Astrocyte of the hippocampus (primary cell): ENCODE data around the gene ATG16L2.
"Not testable (repeated sequence)": the region's sequence is repeated elsewhere in the genome, so short reads cannot be mapped to it uniquely, and the experiment has no call there.

Source experiments
- DNase-seq: peaks from one replicate; pipeline ENCODE4 v3.0.0; 2011; ENCODE audit warnings: low read depth, low spot score

The ATG16L2 gene

DNA sequence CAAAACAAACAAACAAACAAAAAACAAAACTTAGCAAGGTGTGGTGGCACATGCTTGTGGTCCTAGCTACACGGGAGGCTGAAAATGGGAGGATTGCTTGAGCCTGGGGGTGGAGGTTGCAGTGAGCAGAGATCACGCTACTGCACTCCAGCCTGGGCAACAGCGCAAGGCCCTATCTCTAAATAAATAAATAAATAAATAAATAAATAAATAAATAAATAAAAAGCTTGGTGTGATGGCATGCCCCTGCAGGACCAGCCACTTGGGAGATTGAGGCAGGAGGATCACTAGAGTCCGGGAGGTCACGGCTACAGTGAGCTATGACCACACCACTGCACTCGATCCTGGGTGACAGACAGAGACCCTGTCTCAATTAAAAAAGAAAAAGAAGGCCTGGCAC lies 11.4 kb upstream of the ATG16L2 start:
- DNase-seq: no peak

DNA sequence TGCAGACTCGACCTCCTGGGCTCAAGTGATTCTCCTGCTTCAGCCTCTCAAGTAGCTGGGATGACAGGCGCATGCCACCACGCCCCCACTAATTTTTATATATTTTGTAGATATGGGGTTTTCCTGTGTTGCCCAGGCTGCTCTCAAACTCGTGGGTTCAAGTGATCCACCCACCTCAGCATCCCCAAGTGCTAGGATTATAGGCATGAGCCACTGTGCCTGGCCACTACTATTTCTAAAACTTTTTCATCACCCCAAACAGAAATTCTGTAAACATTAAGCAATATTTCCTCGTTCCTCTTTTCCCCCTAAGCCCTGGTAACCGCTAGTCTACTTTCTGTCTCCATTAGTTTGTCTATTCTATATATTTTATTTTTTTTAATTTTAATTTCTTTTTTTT lies 9.0 kb upstream of the ATG16L2 start:
- no peak for DNase-seq

DNA sequence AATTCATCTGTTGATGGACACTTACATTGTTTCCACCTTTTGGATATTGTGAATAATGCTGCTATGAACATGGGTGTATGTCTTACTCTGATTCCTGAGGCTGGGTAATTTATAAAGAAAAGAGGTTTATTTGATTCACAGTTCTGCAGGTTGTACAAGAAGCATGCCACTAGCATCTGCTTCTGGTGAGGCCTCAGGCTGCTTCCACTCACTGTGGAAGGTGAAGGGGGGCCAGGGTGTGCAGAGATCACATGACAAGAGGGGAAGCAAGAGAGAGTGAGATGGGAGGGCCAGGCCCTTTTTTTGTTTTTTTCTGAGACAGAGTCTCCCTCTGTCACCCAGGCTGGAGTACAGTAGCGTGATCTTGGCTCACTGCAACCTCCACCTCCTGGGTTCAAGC lies 7.8 kb upstream of the ATG16L2 start:
- not testable (repeated sequence) for DNase-seq

DNA sequence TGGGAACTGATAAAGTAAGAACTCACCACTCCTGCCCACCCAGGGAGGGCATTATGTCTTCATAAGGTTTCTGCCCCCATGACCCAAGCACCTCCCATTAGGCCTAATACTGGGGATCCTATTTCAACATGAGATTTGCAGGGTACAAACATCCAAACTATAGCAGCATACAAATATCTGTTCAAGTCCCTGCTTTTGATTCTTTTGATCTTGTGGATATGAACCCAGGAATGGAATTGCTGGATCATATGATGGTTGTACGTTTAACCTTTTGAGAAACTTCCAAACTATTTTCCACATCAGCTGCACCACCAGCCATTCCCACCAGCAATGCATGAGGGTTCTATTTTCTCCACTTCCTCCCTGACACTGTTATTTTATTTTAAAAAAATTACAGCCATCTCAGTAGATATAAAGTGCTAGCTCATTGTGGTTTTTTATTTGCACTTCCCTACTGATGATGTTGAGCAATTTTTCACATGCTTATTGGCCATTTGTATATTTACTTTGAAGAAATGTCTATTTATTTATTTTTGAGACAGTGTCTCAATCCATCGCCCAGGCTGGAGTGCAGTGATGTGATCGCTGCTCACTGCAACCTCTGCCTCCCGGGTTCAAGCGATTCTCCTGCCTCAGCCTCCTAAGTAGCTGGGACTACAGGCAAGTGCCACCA lies 7.1 kb upstream of the ATG16L2 start:
- no peak for DNase-seq

DNA sequence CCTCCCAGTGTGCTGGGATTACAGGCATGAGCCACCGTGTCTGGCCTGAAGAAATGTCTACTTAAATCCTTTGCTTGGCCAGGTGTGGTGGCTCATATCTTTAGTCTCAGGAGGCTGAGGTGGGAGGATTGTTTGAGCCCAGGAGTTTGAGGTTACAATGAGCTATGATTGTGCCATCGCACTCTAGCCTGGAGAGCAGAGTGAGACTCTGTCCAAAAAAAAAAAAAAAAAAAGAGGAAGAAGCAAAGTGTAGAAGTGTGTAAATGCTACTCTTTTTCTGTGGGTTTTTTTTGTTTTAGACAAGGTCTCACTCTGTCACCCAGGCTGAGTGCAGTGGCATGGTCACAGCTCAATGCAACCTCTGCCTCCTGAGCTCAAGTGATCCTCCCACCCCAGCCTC lies 6.4 kb upstream of the ATG16L2 start:
- no peak for DNase-seq

DNA sequence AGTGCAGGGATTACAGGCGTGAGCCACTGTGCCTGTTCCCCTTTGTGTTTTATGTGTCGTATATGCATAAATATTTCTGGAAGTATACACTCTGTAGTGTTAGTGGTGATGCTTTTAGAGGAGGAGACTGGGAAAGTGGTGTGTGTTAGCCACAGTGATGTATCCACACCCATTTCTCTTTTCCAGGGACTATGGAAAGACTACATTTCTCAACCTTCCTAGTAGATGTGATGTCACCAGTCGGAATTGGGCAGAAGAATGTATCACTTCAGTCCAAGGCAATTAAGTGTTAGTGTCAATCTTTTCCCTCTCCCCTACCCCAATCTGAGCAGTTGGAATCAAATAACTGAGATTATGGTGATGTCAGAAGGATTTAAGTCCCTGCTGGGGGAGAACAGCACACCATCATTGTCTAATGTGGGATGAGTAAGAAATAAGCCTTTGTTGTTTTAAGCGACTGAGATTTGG lies 5.8 kb upstream of the ATG16L2 start:
- no peak for DNase-seq

DNA sequence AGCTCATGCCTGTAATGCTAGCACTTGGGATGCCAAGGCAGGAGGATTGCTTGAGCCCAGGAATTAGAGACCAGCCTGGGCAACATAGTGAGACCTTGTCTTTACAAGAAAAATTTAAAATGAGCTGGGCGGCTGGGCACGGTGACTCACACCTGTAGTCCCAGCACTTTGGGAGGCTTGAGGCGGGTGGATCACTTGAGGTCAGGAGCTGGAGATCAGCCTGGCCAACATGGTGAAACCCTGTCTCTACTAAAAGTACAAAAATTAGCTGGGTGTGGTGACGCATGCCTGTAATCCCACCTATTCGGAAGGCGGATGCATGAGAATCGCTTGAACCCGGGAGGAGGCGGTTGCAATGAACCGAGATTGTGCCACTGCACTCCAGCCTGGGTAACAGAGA lies 2.5 kb upstream of the ATG16L2 start:
- not testable (repeated sequence) for DNase-seq

DNA sequence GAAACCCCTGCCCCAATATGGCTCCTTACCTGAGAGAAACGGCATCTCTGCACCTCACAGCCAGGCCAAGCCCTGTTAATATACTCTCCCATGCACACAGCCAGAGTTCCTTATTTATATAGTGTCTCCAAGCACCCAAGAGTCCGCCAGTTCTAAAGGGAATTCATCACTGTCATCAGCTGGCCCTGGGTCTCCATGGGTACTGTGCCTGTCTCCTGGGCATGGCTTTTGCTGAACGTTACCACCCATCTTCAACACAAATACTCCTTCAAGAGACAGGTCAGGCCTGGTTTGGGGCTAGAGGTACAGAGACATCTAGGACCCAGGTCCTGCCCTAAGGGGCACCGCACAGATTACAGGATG lies 1.6 kb upstream of the ATG16L2 start:
- no peak for DNase-seq

DNA sequence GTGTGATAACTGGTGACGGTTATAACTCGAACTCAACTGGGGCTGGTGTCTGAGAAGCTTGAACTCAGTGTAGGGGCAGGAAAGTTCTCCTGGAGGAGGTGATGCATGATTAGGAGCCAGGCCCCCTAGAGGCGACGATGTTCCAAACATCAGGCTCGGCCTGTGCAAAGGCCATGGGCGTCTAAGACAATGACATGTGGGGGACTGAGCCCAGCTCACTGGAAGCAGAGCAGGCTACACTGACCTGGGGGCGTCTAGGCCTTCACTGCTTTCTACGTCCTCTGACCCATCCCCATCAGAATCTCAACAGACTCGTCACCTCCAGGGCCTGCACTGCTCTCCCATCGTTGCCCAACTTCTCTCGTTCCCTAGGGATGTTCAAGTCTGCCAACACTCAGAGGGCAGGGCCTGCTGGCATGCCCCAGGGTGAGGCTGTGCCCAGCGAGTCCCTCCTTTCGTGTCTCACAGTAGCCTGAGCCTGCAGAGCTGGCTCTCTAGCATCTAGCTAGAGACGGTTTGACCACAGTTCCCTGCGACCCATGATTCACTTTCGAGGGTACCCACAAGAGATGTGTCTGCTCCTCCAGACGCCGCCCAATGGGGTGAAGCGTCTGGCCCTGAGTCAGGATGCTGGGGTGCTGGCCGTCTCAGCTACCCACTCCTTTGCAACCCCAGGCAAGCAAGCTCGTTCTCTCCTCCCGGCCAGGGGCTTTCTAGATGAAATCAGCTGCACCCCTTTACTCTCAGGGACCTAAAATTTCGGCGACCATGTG lies 1.1 kb upstream of the ATG16L2 start:
- DNase-seq: peak; percentile 62

DNA sequence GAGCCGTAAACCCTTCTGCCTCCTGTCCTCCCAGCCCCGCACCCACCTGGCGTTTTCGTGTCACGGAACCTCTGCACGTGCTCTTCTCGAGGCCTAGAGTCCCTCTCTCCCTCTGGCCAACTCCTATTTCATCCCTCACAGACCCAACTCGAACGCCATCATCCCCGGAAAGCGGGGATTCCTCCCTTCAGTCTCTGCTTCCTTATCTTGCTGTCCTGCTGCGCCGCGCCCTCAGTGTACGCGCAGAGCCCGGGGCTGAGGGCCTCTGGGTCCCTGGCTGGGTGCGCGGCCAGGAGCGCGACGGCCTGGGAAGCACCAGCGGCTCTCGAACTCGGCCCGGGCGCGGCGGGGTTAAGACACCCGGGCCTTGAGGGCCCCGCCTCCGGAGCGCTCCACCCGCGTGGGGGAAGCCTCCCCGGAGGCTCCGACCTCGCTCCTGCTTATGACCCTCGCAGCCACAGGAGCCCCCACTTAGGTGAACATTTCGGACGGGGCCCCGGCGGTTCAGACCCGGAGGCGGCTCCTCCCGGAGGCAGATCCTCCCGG lies 398 bp upstream of the ATG16L2 start:
- no peak for DNase-seq

DNA sequence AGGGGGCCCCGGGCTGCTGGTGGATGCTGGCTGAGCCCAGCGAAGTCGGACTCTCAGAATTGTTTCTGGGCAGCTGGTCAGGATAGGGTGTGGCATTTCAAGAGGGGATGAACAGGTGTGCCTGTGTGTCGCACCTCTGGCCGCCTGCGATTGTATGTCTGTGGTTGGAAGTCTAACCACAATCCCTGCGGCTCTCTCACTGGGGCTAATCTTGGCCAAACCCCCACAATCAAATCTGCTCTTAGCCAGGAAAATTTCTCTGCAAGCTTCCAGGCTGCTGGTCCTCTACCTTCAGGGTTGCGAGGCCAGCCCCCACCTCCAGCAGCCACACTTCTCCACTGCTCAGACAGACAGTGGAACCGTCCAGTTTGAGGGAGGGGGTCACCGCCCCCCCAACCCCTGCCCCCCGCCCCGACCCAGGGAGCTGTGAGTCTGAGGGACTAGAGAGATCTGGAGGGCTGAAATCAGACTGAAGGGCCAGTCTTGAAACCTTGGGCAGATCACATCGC lies 953 bp downstream of the ATG16L2 start:
- peak; percentile 36 for DNase-seq

DNA sequence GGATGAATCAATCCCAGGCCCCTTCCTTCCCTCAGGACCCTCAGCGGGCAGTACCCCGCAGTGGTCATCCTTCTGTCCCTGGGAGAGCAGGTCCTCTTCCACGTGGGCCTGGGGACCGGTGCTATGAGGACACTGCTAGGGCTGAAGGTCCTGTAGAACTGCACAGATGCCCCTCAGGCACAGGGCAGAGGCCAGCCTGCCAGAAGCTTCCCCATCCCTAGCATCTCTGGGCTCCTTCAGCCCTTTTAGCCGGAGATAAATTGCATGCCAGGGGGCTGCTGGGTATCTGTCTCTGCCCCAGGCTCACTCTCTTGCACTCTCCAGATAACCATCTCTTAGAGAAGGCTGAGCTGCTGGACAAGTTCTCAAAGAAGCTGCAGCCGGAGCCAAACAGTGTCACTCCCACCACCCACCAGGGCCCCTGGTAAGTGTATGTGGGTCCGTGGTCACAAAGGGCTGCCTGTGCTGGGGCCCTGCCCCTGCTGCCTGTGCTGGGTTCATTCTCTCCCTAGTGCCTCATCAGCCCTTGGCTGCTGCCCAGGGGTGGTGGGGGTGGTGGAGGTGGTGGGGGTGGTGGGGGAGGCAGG lies 2.3 kb downstream of the ATG16L2 start:
- DNase-seq: no peak

DNA sequence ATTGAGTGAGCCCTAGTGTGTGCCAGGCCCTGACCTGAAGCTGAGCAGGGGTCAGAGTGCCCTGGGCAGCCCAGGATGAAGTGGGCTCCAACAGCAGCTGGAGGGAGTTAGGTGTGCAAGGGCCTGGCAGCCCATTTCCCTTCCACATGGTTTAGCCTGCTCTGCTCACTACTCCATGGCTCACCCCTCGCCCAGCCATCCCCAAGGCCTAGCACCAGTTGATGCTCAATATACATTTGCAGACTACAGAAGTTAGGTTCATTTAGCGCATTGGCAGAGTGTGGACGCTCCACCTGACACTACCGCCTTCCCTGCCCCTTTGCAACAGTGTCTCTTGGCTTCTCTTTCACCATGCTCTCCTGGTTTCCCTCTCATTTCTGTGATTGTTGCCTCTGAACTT lies 3.8 kb downstream of the ATG16L2 start:
- no peak for DNase-seq

DNA sequence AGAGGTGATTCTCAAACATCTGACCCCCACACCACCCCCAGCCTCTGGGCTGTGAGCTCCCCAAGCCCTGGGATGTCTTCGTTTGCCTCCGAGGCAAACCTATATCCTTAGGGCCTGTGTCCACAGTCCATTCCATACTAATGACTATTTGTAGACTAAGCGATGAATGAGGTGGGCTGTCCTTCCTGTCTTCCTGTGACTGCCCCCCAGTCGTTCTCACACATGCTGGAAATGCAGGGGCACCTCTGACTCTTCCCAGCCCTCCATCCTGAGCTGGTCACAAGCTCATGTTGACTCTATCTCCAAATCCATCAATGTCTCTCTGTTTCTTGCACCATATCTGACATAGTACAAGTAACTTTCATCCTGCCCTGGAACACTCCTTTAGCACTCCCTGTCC lies 4.8 kb downstream of the ATG16L2 start:
- no peak for DNase-seq

DNA sequence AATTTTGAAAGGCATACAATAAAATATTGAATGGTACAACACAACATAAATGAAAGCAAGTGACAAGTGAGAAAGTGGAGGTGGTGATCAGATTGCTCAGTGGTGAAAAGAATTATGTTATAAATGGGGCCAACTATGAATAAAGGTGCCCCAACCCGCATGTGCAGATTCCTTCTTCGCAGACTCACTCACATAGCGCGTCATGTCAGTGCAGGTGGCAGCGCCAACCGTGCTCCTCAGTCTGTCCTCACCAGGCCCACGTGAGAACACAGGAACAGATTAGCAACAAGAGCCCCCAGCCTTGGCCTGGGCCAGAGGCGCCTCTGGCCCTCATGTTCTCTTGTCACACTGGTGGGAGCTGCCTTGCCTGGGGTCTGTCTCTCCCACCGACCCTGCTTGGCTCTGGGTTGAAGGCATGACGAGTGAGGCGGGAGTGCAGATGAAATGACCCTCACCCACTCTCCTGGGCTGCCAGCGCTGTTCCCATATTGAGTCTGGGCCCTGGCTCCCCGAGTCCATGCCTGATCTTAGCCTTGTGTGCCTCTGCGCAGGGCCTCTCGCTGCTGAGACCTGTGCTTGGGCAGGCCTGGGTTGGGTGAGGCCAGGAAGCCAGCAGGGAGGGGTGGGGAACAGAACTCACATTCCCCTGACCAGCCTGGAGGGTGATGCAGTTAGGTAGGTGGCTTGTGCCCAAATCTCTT lies 6.4 kb downstream of the ATG16L2 start:
- no peak for DNase-seq

DNA sequence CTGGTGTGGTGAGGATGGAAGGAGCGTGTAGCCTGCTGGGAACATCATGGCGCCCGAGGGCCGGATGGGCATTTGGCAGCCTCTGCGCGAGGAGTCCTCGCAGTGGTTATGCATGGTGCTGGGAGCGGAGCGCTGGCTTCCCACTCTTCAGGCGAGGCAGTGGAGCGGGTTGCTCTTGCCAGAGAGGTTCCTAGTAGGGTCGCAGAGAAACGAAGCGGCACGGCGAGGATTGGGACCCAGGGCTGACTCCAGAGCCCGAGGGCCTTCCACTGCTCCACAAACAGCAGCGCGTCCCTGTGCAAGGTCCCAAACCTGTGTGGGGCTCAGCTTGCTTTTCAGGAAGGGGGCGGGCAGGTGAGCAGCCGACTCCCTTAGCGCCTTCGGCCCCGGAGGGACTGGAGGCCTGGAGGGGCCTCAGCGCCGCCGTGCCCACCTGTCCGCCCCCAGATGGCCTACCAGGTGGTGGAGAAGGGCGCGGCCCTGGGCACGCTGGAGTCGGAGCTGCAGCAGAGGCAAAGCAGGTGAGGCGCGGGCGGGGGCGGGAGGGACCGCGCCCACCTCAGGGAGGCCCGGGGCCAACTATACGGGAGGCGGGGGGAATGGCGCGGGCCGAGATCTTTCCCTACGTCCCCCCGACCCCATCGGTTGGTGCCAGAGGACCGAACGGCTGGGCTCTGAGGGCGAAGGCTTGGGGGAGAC lies 7.2 kb downstream of the ATG16L2 start:
- DNase-seq: no peak

DNA sequence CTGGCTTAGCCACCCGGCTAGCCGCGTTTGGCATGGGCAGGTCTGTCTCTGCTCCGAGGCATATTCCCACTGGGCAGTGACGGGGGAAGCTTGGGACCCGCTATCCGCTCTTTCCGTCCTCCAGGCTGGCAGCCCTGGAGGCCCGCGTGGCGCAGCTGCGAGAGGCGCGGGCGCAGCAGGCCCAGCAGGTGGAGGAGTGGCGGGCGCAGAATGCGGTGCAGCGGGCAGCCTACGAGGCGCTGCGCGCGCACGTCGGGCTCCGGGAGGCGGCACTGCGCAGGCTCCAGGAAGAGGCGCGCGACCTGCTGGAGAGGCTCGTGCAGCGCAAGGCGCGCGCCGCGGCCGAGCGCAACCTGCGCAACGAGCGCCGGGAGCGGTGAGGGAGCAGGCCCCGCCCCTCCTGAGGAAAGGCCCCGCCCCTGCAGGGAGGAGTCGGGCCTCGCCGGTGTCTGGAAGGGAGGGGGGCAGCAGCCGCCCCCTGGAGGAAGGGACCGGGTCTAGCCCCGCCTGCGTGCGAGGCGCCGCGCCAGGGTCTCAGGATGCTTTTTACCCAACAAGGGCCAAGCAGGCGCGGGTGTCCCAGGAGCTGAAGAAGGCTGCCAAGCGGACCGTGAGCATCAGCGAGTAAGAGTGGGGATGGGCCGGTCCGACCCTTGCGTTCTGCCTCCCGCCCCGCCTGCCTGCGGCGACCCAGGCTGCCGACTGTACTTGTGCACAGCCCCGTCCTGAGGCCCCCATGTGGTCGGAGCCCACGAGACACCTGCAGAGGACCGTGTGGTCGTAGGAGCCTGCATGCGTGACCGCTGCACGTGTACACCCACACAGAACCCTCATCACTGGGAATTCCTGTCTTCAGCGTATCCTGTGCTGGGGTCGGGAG lies 7.9 kb downstream of the ATG16L2 start:
- peak; percentile 97 for DNase-seq

DNA sequence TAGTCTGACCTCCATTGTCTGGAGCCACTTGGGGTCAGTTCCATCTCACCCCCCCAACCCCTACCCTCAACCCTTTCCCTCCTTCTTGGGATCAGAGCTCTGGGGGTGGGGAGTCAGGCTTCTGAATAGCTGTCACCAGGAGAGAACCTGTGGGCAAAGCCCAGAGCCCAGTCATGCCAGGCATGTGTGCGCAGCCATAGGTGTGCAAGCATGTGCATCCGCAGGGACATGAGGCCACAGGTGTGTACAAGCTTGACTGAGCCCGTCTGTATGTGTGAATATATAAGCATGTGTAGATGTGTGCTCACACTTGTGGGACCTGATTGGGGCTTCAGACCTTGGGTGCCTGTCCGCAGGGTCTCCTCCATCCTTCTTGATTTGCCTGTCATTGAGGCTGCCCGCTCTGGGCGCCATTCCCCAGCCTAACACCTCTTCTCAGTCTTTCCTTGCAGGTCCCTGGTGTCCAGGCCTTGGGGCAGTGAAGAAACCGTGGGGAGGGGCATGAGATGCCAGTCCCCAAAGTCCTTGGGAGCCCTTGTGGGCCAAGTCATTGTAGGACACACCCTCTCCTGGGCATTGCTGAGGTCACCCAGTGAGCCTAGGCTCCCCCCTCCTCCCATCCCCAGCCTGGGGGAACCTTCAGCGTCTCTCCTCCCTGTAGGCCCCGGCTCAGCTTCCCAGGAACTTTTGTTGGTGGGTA lies 9.0 kb downstream of the ATG16L2 start:
- no peak for DNase-seq

DNA sequence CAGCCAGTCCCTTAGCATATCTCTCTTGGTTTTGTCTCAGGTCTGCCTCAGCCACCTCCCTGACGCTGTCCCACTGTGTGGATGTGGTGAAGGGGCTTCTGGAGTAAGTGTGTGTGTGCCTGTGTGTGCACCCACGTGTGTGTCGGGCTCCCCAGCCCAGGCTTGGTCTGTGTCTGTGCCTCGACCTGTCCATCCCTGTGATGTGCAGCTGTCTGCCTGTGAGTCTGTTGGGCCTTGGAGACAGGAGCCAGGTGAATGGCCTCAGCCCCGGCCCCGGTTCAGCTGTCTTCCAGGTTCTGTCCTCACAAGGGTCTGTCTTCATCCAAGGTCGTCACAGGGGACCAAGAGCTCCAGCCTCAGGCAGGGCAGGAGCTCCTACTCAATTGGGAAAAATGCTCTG lies 9.8 kb downstream of the ATG16L2 start:
- no peak for DNase-seq
